HuH-7.5 (cell line): Measurements from ENCODE around the gene CCDC172.

Source experiments
- DNase-seq: peaks from one replicate; pipeline ENCODE4 v3.0.0; 2011; ENCODE audit warnings: low spot score

Gene CCDC172

DNA sequence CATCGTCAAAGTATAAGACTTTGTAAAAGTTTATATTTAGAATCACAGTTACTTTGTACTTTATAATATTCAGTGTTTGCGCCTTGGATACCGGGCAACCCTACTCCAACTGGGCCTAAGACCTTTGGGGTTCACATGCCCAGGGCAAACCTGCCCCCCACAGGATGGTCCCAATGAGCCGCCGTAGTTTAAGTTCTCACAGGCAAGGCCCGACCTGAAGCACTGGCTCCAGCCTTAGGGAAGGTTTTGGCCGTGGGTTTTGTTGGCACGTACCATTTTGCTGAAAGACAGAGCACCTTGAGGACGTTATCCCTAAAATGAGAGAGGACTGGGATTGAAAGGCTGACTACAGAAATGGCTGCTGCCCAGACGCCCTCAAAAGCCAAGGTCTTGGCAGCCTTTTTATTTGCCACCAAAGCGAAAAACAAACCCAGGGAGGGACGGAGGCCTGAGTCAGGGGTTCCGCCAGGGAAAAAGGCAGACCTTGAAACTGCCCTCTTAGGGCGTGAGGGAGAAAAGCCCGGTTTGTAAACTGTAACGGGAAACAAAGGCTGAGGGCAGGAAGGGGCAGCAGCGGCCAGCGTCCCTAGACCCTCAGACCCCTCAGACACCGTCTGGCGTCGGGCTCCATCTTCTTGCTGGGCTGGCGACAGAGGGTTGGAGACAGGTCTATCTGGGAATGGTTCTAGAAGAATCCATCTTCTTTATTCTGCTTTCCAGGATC, at the start of gene CCDC172:
TSS of gene CCDC172 (plus strand) at position 222 of the 724 bp plus-strand sequence. CDS start 564 bp downstream, outside the sequence.
- DNase-seq, result no peak

GRCh38 chr10:116276981-116277380, 47.3 kb upstream of the CCDC172 start:
- no peak for DNase-seq

GRCh38 chr10:116278846-116279245, 45.4 kb upstream of the CCDC172 start:
- no peak for DNase-seq

- DNase-seq, result no peak
Measured at GRCh38 chr10:116281775-116282174, 42.5 kb upstream of the CCDC172 start.

- DNase-seq, result no peak
Measured at GRCh38 chr10:116286626-116287200, 37.5 kb upstream of the CCDC172 start.

GRCh38 chr10:116287906-116288501, 36.2 kb upstream of the CCDC172 start:
- DNase-seq, result no peak

- DNase-seq, result no peak
Measured at GRCh38 chr10:116289652-116290051, 34.6 kb upstream of the CCDC172 start.

- DNase-seq, result no peak
Measured at GRCh38 chr10:116292493-116292892, 31.8 kb upstream of the CCDC172 start.

- no peak for DNase-seq
Measured at GRCh38 chr10:116296291-116296721, 27.9 kb upstream of the CCDC172 start.

DNA sequence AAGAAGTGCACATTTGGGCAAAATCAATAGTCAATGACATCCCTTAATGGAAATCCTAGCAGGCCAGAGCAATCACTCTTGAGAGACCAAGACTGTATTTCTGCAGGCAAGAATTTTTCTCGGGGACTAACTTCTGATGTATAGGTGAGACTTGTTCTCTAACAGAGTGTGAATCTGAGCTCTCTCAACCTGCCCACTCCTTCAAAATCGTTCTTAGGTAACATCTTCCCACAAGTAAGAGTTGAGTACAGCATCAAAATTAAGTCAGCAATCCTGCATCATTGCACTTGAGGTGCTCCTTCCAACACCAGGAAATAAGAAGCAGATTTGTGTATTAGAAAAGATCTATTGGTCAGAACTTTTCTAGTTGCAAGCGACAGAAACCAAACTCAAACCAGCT, 25.7 kb upstream of the CCDC172 start:
- no peak for DNase-seq

GRCh38 chr10:116300542-116300941, 23.7 kb upstream of the CCDC172 start:
- no peak for DNase-seq

- DNase-seq, result no peak
Measured at GRCh38 chr10:116304923-116305322, 19.3 kb upstream of the CCDC172 start.

DNA sequence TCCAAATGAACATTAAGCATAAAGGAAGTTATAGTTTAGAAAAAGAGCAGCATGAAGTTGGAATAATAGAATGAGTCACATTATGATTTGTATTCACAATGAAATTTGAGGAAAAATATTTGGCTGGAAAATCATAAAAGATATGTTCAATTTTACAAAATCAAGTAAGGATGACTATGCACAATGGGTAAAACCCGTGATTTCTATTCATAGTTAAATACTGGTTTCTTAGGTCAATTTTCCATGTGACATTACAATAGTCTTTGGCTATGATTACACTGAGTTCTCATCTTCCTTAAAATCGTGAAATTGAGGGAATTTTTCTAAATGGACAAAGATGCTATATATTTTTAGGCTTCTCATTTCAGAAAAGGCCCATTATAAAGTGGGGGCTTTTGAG, 17.4 kb upstream of the CCDC172 start:
- no peak for DNase-seq

- DNase-seq, result no peak
Measured at GRCh38 chr10:116307455-116307854, 16.8 kb upstream of the CCDC172 start.

DNA sequence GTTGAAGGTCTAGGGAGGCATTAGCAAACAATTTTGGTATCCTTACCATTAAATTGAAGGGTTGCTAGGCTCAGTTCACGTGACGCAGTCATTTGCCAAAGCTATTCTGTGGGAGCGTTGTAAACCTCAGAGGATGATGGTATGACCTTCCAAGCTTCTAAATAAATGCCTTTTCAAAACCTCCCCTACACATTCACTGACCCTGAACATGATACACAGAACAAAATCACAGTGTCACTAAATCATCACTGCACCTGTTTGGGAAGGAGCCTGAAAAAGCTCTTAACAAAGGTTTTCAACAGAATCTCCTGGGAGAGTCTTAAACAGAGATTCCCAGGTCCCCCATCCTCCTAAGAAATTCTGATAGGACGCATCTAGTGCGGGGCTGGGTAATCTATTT, 13.2 kb upstream of the CCDC172 start:
- DNase-seq, result no peak

- DNase-seq, result no peak
Measured at GRCh38 chr10:116311706-116312490, 12.3 kb upstream of the CCDC172 start.

DNA sequence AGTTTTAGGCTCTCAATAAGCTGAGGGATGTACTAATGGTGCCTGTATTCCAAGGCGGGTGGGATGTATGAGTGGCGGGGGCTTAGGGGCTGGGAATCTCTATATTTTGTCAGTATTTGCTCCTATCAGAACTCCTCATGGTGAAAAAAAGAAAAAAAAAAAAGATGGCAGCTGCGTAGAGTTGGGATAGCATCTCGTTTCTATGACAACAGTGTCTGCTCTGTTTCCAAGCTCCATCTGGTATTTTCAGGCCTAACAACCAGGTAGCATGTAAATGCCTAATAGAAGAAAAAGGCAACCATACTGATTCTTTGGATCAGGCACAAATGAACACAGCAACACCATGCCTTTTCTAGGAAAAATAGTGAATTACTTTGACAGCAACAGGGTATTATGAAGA, 11.7 kb upstream of the CCDC172 start:
- DNase-seq, result no peak

DNA sequence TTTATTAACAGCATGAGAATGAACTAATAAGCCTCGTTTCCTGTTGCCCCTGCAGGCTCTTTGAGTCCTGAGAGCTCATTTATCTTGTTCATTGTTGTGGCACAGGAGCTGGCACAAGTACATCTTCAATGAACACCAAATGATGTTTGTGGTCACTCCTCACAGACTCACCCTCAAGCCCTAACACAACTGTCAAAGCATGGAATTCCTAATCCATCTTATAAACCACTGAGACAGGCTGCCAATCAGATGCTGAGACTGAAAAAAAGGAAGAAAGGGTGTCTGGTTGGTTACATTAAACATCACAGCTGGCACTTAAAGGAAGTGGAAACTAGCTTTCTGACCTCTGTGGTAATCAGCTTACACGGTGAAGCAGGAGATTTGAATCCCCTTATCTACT, 7.7 kb upstream of the CCDC172 start:
- DNase-seq, result no peak

- DNase-seq, result no peak
Measured at GRCh38 chr10:116324951-116325635, 845 bp downstream of the CCDC172 start.

- no peak for DNase-seq
Measured at GRCh38 chr10:116325987-116326386, 1.7 kb downstream of the CCDC172 start.

- no peak for DNase-seq
Measured at GRCh38 chr10:116329153-116329552, 4.9 kb downstream of the CCDC172 start.

DNA sequence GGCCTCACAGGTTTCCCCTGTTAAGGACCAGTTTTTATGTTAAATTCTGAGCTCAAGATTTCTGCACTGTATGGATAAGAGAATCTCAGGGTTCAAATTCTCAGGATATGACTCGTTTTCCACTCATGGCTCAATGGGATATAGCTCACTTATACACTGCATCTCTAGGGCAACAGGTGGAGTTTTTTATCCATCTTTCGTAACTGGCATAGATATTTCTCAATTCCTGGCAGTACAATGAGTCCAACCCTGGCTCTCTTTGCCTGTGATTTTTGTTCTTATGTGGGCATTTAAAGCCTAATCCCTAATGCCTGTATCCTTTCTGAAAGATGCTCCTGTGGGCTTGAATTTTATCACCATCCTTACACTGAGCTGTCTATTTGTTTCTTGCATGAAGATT, 7.6 kb downstream of the CCDC172 start:
- DNase-seq, result no peak
